OCI-LY3 (cell line): Measurements from ENCODE around the gene ATP7B.

Source experiments
- CTCF ChIP-seq: fragments of 200-600, 300-600 bp; sonication (generic); IDR thresholded peaks from 2 replicates; pipeline ENCODE4 v1.5.1; 2014; ENCODE audit warnings: antibody characterized with exemption, low read length, low read depth
- EZH2phosphoT487 ChIP-seq: fragments of 200-600 bp; shearing (Covaris generic); IDR thresholded peaks from 2 replicates; pipeline ENCODE4 v1.6.1; 2018; ENCODE audit warnings: antibody characterized with exemption, mixed run types, low read depth

DNA sequence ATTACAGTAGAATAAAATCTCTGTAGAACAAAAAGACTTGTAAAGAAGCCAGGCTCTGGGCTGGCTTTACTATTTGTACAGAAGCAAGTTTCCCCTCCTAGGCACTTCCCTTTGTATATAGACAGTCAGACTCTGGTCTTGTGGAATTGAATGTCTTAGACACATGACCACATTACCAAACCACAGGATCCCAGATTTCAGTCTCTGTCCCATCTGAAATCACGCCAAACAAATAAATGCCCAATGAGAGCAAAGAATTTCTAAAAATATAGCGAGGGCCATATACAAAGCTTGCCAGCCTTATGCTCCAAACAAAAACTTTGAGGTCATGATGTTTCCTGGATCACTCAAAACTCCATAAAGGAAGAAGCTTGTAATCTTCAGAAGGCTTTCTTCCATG, 125.6 kb downstream of the ATP7B start:
- TF ChIP-seq CTCF (no peak), EZH2phosphoT487 (no peak)
